ENCODE results near the gene ITGB5. TPM values are rescaled to one million over a fixed set of nuclear protein-coding genes. Genes with fewer than 3 reads are reported as not detected.

Gene ITGB5
- total and polyA plus RNA-seq, 4 donors: 32.3 to 134 (median 60.7) TPM

DNA sequence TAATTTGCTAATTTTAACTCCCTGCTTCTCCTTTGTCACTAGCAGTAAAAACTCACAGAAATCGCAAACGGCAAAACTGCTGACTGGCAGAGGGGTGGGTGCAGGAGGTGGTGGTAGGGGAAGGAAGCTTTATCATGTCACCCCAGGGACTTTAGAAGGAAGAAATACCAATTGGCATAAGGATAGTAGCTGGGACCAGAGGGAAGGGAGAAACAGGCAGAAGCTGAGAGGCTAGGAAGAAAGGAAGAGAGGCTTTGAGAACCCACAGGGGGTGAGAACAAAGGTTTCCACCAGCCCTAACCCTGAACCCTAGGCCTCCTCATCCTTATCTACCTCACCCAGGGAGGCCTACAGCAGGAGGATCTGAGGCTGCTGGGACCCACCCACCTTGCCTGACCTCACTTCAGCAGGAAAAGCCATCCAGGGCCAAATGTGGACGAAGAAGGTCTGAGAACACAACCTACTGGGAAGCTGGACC is 10.7 kb downstream of the ITGB5 start:
- Histone ChIP-seq H3K36me3 (ENCODE audit: control insufficient read depth, insufficient read depth, low read length) (no peaks in the 10 kb centered on the region), H3K9me3 (ENCODE audit: control insufficient read depth, insufficient read depth, low read length) (no peaks in the 10 kb centered on the region), H3K27ac (ENCODE audit: low read depth, low read length) (no peak overlapping the region), H3K27me3 (ENCODE audit: control insufficient read depth, insufficient read depth, low read length) (no peaks in the 10 kb centered on the region), H3K4me1 (ENCODE audit: control insufficient read depth, insufficient read depth, low read length) (peaks cover 11% of the 10 kb centered on the region), H3K4me3 (ENCODE audit: low read depth, low read length) (no peak overlapping the region)
- DNase-seq (ENCODE audit: low read depth in 4 of 6, low spot score in 6 of 6): peak in 2 of 6 donors; percentile 11 to 30
- no CpG with 5 or more reads among the region's 3 CpGs for WGBS (ENCODE audit: insufficient coverage)

DNA sequence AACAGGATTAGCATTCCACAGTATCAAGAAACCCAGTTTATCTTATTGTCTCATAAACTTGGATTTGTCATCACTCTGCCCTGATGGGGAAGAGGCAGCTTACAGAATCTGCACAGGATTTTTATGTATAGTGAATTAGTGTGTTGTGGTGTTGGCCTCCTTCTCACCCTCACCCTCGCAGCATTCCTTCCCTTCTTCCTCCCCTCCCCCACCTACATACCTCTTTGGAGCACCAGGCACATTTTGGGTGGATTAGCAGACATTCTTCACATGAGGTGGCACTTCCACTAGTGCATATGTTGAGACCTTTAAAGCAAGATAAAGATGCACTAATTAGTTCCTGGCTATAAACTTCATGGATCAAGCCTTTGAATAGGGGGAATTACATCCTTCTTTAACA is 13.9 kb downstream of the ITGB5 start:
- H3K27ac ChIP-seq (ENCODE audit: low read depth, low read length): no peak overlapping the region
- peaks cover 3% of the 10 kb centered on the region for H3K36me3 ChIP-seq (ENCODE audit: control insufficient read depth, insufficient read depth, low read length)
- peak in 1 of 6 donors; percentile 55 for DNase-seq (ENCODE audit: low read depth in 4 of 6, low spot score in 6 of 6)
- no peaks in the 10 kb centered on the region for H3K27me3 ChIP-seq (ENCODE audit: control insufficient read depth, insufficient read depth, low read length)
- H3K4me1 ChIP-seq (ENCODE audit: control insufficient read depth, insufficient read depth, low read length): peaks cover 5% of the 10 kb centered on the region
- WGBS (ENCODE audit: insufficient coverage): no CpG with 5 or more reads among the region's 1 CpG
- H3K9me3 ChIP-seq (ENCODE audit: control insufficient read depth, insufficient read depth, low read length): no peaks in the 10 kb centered on the region
- H3K4me3 ChIP-seq (ENCODE audit: low read depth, low read length): no peak overlapping the region

DNA sequence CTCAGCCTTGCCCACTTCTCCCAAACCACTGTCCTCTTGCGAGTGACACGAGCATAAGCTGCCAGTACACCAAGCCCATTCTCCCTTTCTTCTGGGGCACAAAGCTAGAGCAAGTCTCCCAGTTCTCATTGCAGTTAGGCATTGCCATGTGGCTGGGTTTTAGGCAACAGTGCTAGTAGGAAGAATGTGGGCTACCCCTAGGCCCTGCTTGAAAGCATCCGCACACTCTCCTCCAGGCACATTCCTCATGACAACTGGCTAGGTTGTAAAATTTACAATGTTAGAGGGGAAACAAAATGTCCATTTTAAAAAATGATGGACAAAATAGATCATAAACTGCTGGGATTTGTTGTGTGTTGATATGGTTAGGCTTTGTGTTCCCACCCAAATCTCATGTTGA is 19.7 kb downstream of the ITGB5 start:
- Histone ChIP-seq H3K4me3 (ENCODE audit: low read depth, low read length) (no peak overlapping the region), H3K27me3 (ENCODE audit: control insufficient read depth, insufficient read depth, low read length) (no peaks in the 10 kb centered on the region), H3K36me3 (ENCODE audit: control insufficient read depth, insufficient read depth, low read length) (peaks cover 3% of the 10 kb centered on the region), H3K9me3 (ENCODE audit: control insufficient read depth, insufficient read depth, low read length) (no peaks in the 10 kb centered on the region), H3K27ac (ENCODE audit: low read depth, low read length) (no peak overlapping the region), H3K4me1 (ENCODE audit: control insufficient read depth, insufficient read depth, low read length) (no peaks in the 10 kb centered on the region)
- DNase-seq (ENCODE audit: low read depth in 4 of 6, low spot score in 6 of 6): no peak
- WGBS (ENCODE audit: insufficient coverage): 90% methylated on average over 2 of the region's 3 CpGs

DNA sequence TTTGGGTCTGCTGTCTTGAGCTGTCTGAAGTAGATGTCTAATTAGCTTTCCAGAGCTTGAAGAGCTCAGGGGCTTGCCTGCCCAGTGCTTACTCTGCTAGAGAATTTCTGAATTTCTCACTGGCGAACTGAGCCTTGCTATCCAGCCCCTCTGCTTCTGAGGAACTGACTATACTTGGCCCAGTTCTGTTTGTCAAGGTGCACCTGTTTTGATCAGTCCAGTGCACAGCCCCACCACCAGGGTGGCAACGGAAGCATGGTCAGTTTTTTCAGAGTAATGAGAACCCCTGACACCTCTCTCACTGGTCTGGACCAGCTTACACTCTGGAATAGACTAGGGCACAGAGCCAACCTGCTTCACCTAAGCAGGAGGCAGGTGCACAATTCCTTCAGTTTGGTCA is 25.2 kb downstream of the ITGB5 start:
- Histone ChIP-seq H3K4me3 (ENCODE audit: low read depth, low read length) (no peak overlapping the region), H3K27me3 (ENCODE audit: control insufficient read depth, insufficient read depth, low read length) (no peaks in the 10 kb centered on the region), H3K4me1 (ENCODE audit: control insufficient read depth, insufficient read depth, low read length) (peaks cover 3% of the 10 kb centered on the region), H3K9me3 (ENCODE audit: control insufficient read depth, insufficient read depth, low read length) (no peaks in the 10 kb centered on the region), H3K36me3 (ENCODE audit: control insufficient read depth, insufficient read depth, low read length) (peaks cover 2% of the 10 kb centered on the region), H3K27ac (ENCODE audit: low read depth, low read length) (no peak overlapping the region)
- 70% methylated on average over 2 of the region's 2 CpGs for WGBS (ENCODE audit: insufficient coverage)
- no peak for DNase-seq (ENCODE audit: low read depth in 4 of 6, low spot score in 6 of 6)

DNA sequence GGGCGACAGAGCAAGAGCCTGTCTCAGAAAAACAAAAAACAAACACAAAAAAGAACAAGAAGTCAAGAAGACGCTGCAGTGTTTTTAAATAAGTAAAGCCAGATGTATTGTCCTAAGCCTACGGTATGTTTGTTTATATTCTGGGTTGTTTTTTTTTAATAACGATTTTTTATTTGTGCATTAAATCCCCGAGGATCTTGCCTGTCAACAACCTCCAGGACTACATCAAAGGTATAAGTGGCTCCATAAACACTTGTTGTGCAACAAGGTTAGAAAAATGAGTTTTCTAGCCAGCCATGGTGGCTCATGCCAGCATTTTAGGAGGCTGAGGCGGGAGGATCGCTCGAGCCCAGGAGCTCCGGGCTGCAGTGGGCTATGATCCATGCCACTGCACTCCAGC is 26.1 kb downstream of the ITGB5 start:
- H3K27me3 ChIP-seq (ENCODE audit: control insufficient read depth, insufficient read depth, low read length): no peaks in the 10 kb centered on the region
- H3K36me3 ChIP-seq (ENCODE audit: control insufficient read depth, insufficient read depth, low read length): peaks cover 2% of the 10 kb centered on the region
- no peak overlapping the region for H3K4me3 ChIP-seq (ENCODE audit: low read depth, low read length)
- no peak for DNase-seq (ENCODE audit: low read depth in 4 of 6, low spot score in 6 of 6)
- 100% methylated on average over 2 of the region's 9 CpGs for WGBS (ENCODE audit: insufficient coverage)
- H3K27ac ChIP-seq (ENCODE audit: low read depth, low read length): no peak overlapping the region
- no peaks in the 10 kb centered on the region for H3K9me3 ChIP-seq (ENCODE audit: control insufficient read depth, insufficient read depth, low read length)
- peaks cover 3% of the 10 kb centered on the region for H3K4me1 ChIP-seq (ENCODE audit: control insufficient read depth, insufficient read depth, low read length)

DNA sequence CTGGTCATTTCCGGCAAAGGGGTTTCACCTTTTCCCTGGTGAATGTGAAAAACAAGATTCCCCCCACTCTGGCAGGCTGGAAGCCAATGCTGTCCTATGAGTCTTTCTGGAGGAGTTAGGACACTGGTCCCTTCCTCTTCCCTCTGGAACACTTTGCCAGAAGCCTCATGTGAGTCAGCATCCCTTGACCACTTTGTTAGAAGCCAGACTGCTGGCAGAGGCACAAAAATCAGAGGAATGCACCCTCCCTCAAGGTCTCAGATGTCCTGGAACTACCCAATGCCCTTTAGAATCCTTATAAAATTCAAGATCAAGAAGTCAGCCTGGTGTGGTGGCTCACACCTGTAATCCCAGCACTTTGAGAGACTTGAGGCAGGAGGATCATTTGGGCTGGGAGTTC is 26.6 kb downstream of the ITGB5 start:
- Histone ChIP-seq H3K4me3 (ENCODE audit: low read depth, low read length) (no peak overlapping the region), H3K36me3 (ENCODE audit: control insufficient read depth, insufficient read depth, low read length) (peaks cover 2% of the 10 kb centered on the region), H3K4me1 (ENCODE audit: control insufficient read depth, insufficient read depth, low read length) (peaks cover 3% of the 10 kb centered on the region), H3K27ac (ENCODE audit: low read depth, low read length) (no peak overlapping the region), H3K9me3 (ENCODE audit: control insufficient read depth, insufficient read depth, low read length) (no peaks in the 10 kb centered on the region), H3K27me3 (ENCODE audit: control insufficient read depth, insufficient read depth, low read length) (no peaks in the 10 kb centered on the region)
- DNase-seq (ENCODE audit: low read depth in 4 of 6, low spot score in 6 of 6): no peak
- no CpG with 5 or more reads among the region's 1 CpG for WGBS (ENCODE audit: insufficient coverage)

DNA sequence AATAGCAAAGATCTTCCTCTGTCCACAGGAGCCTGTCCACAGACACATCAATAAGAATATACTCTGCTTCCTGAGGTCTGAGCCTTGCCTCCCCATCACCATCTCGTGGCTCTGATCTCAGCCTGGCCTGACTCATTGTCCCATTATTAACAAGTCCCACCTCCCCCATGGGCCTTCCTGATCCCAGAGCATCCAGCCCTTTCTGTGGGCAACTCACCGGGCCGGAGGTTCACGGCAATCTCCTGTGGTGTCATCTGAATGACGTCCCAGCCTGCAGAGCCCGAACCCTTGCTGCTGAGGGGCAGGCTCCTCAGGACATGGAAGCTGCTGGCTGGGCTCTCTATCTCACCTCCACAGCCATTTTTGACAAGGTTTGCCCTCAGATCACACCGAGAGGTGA is 28.1 kb downstream of the ITGB5 start:
- 60% methylated on average over 6 of the region's 7 CpGs for WGBS (ENCODE audit: insufficient coverage)
- no peak overlapping the region for H3K27ac ChIP-seq (ENCODE audit: low read depth, low read length)
- DNase-seq (ENCODE audit: low read depth in 4 of 6, low spot score in 6 of 6): no peak
- no peak overlapping the region for H3K4me3 ChIP-seq (ENCODE audit: low read depth, low read length)
- H3K36me3 ChIP-seq (ENCODE audit: control insufficient read depth, insufficient read depth, low read length): peaks cover 2% of the 10 kb centered on the region
- H3K27me3 ChIP-seq (ENCODE audit: control insufficient read depth, insufficient read depth, low read length): no peaks in the 10 kb centered on the region
- H3K4me1 ChIP-seq (ENCODE audit: control insufficient read depth, insufficient read depth, low read length): peaks cover 3% of the 10 kb centered on the region
- H3K9me3 ChIP-seq (ENCODE audit: control insufficient read depth, insufficient read depth, low read length): no peaks in the 10 kb centered on the region

DNA sequence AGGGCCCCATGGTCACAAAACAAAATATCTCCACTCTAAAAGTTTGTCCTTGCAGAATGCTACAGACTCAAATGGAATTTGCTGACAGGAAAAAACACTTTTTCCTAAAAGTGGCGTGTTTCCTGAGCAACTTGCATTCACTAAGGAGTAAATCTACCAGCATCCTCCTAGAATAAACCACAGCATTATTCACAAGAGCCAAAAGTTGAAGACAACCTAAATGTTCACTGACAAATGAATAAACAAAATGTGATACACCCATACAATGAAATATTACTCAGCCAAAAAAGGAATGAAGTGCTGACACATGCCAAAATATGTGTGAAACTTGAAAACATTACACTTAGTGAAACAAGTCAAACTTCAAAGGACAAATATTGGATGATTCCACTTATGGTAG is 28.9 kb downstream of the ITGB5 start:
- H3K9me3 ChIP-seq (ENCODE audit: control insufficient read depth, insufficient read depth, low read length): no peaks in the 10 kb centered on the region
- H3K4me3 ChIP-seq (ENCODE audit: low read depth, low read length): no peak overlapping the region
- no peak overlapping the region for H3K27ac ChIP-seq (ENCODE audit: low read depth, low read length)
- 71% methylated on average over 1 of the region's 1 CpG for WGBS (ENCODE audit: insufficient coverage)
- H3K36me3 ChIP-seq (ENCODE audit: control insufficient read depth, insufficient read depth, low read length): peaks cover 2% of the 10 kb centered on the region
- no peak for DNase-seq (ENCODE audit: low read depth in 4 of 6, low spot score in 6 of 6)
- H3K27me3 ChIP-seq (ENCODE audit: control insufficient read depth, insufficient read depth, low read length): no peaks in the 10 kb centered on the region
- peaks cover 3% of the 10 kb centered on the region for H3K4me1 ChIP-seq (ENCODE audit: control insufficient read depth, insufficient read depth, low read length)

DNA sequence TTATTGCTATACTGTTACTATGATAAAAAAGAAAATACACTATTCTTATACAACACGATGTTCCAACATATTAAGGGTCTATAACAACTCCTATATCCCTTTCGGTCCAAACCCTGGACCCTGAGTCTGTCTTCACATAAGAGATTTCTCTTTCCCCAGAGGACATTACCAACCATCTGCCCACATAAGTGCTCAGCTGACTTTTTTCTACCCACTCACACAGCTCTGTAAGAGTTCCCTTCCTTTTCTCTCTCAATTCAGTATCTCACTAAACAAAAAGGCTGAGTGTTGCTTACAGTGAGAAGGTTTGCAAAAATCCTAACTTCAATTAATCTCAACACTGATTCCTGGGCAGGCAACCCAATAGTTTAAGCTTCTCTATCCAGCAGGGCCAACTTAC is 30.5 kb downstream of the ITGB5 start:
- H3K4me1 ChIP-seq (ENCODE audit: control insufficient read depth, insufficient read depth, low read length): peaks cover 12% of the 10 kb centered on the region
- peaks cover 2% of the 10 kb centered on the region for H3K36me3 ChIP-seq (ENCODE audit: control insufficient read depth, insufficient read depth, low read length)
- H3K27ac ChIP-seq (ENCODE audit: low read depth, low read length): no peak overlapping the region
- WGBS (ENCODE audit: insufficient coverage): 88% methylated on average over 2 of the region's 2 CpGs
- no peak overlapping the region for H3K4me3 ChIP-seq (ENCODE audit: low read depth, low read length)
- no peak for DNase-seq (ENCODE audit: low read depth in 4 of 6, low spot score in 6 of 6)
- H3K27me3 ChIP-seq (ENCODE audit: control insufficient read depth, insufficient read depth, low read length): no peaks in the 10 kb centered on the region
- no peaks in the 10 kb centered on the region for H3K9me3 ChIP-seq (ENCODE audit: control insufficient read depth, insufficient read depth, low read length)

DNA sequence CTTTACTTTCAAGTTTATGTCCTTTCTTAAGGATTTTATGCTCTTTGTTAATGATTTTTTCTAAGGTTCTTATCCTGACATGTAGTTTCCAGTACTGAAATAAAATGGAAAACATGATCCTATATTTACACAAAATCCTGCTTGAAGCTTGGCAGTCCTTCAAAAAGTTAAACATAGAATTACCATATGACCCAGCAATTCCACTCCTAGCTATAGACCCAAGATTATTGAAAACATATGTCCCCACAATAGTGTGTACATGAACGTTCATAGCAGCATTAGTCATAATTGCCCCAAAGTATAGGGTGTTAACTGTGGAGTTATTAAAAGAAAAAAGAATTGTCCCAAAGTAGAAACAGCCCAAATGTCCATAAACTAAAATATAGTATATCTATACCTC is 33.2 kb downstream of the ITGB5 start:
- no peaks in the 10 kb centered on the region for H3K9me3 ChIP-seq (ENCODE audit: control insufficient read depth, insufficient read depth, low read length)
- peaks cover under 1% of the 10 kb centered on the region for H3K36me3 ChIP-seq (ENCODE audit: control insufficient read depth, insufficient read depth, low read length)
- H3K27me3 ChIP-seq (ENCODE audit: control insufficient read depth, insufficient read depth, low read length): no peaks in the 10 kb centered on the region
- no CpG with 5 or more reads among the region's 1 CpG for WGBS (ENCODE audit: insufficient coverage)
- H3K4me1 ChIP-seq (ENCODE audit: control insufficient read depth, insufficient read depth, low read length): peaks cover 12% of the 10 kb centered on the region
- no peak overlapping the region for H3K4me3 ChIP-seq (ENCODE audit: low read depth, low read length)
- H3K27ac ChIP-seq (ENCODE audit: low read depth, low read length): no peak overlapping the region
- DNase-seq (ENCODE audit: low read depth in 4 of 6, low spot score in 6 of 6): no peak

Data from spinal cord (tissue), 10 donors.